GM10847 (cell line): ENCODE measurements around the gene LAX1.

Experiments used
- POLR2A ChIP-seq: IDR thresholded peaks from 2 replicates; pipeline ENCODE4 v1.6.1; 2011; ENCODE audit not compliant: insufficient read length; ENCODE audit errors: extremely low read depth

Gene LAX1, protein sequence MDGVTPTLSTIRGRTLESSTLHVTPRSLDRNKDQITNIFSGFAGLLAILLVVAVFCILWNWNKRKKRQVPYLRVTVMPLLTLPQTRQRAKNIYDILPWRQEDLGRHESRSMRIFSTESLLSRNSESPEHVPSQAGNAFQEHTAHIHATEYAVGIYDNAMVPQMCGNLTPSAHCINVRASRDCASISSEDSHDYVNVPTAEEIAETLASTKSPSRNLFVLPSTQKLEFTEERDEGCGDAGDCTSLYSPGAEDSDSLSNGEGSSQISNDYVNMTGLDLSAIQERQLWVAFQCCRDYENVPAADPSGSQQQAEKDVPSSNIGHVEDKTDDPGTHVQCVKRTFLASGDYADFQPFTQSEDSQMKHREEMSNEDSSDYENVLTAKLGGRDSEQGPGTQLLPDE

DNA sequence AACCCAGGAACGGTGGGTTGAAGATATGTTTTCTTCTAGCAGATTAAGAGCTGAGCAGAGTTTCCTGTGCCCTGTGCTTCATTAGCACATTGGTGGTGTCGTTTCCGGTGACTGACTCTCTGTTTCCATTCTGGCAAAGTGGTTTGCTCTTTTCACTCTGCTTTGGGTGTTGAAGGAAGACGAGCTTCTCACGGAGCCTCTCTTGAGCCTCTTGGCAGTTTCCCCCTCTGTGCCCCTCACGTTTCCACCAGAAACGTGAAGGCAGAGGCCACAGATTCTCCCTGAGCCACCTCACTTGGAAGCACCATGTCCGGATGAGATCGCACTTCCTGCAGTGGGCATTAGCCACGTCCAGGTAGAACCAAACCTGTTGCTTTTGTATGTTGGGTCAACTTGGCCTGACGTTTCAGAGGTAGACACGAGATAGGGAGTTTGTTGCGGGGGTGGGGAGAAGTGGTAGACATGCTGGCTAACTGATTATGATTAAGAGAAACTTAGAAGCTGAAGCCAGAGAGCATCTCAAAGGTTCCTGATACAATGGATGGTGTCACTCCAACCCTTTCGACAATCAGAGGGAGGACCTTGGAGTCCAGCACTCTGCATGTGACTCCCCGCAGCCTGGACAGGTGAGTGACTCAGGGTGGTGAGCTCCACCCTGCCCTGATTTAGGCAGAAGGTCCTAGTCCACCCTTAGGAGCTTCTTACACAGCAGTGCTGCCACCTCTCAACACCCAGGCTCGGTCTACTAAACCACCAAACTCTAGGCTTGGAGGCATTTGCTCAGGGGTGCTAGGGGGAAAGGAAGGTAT, at the start of gene LAX1:
TSS of gene LAX1 (plus strand) at position 155 of the 809 bp plus-strand sequence. CDS start at position 538, 383 bp downstream.
- no peak for TF ChIP-seq POLR2A

- no peak for TF ChIP-seq POLR2A
Measured at GRCh38 chr1:203717120-203717519, 47.9 kb upstream of the LAX1 start.

DNA sequence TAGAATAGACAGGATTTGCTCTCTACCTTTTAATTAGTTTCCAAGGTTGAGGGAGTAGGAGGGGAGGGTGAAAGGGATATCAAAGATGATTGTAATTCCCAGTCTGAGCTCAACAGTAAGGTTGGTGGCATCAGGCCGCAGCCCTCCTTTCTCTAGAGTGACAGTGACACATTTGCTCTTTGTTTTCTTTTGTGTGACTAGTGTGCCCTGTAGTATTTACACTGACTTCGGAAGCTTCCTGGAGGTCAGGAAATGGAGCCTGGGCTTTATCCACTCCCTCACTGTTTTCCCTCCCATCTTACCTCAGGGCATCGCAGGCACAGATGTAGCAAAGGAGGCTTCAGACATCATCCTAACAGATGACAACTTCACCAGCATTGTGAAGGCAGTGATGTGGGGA, 44.7 kb upstream of the LAX1 start:
- no peak for TF ChIP-seq POLR2A

DNA sequence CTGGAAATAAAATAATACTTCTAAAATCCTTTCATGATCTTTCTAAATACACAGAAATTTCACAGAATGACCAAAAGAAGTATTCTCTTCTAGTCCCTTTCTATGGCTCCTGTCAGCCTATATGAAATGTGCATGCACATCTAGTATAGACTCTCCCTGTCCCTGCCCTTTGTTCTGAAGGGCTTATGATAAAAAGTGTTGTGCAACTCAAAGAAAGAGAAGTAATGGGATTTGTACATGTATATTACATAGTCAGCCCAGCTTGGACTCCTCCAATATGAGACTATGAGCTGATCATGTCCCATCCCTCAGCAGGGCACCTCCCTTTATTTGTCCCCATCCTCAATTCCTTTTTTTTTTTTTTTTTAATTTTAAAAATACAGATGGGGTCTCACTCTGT, 42.1 kb upstream of the LAX1 start:
- no peak for TF ChIP-seq POLR2A

- TF ChIP-seq POLR2A: no peak
Measured at GRCh38 chr1:203726417-203726867, 38.5 kb upstream of the LAX1 start.

DNA sequence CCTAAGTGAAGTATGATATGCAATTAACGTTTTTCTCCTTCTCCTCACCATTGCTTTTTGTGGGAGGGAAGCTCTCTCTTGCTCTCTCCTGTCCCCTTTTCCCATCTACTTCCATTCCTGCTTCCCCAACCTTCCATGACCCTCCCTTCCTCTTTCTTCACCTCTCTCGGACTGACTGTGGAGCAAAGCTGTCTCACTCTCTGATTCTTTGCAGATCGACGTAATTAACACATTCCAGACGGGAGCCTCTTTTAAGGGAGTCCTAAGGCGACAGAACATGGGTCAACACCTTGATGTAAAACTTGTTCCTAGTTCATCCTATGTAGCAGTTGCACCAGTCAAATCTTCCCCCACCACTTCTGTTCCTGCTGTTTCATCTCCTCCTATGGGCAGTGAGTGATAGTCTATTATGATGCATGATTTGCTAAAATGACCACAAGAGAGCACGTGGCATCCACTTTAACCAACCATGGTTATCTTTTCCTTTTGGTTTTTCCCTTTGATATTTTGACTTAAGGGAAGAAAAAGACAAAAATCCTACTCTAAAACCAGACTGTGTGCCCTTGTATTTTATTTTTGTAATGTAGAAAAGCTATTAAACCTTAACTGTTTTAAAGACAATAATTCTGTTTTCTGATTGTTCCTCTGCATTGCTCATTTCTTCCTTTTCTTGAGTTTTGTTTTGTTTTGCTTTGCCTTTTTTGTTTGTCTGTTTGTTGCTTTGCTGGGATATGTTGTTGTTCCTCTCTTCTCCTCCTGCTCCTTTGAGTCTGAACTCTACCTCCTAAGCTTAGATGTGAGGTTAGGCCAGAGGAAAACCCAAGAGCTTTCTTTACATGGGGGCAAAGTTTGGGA, 31.7 kb upstream of the LAX1 start:
- no peak for TF ChIP-seq POLR2A

- no peak for TF ChIP-seq POLR2A
Measured at GRCh38 chr1:203742436-203742835, 22.5 kb upstream of the LAX1 start.

GRCh38 chr1:203743091-203743571, 21.9 kb upstream of the LAX1 start:
- no peak for TF ChIP-seq POLR2A

GRCh38 chr1:203744075-203744972, 20.7 kb upstream of the LAX1 start:
- no peak for TF ChIP-seq POLR2A

- no peak for TF ChIP-seq POLR2A
Measured at GRCh38 chr1:203746281-203746680, 18.7 kb upstream of the LAX1 start.

DNA sequence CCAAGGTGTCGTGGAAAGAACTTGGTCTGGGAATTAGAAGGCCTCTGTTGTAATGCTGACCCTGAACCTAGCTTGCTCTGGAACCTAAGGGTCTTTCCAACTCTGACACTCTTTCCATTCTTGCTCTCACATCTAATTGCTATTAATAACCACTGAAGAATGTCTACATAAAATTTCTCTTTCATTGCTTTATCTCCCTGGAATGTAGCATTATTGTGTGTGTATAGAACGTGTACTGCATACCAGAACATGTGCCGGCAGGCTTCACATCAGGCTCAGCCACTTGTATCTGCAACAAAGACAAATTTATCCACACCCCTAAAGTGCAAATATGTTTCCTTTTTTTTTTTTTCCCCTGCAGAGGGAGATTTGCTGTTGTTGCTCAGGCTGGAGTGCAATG, 13.9 kb upstream of the LAX1 start:
- no peak for TF ChIP-seq POLR2A

- TF ChIP-seq POLR2A: no peak
Measured at GRCh38 chr1:203754455-203754864, 10.5 kb upstream of the LAX1 start.

- no peak for TF ChIP-seq POLR2A
Measured at GRCh38 chr1:203756036-203756435, 8.9 kb upstream of the LAX1 start.

GRCh38 chr1:203760506-203760905, 4.5 kb upstream of the LAX1 start:
- no peak for TF ChIP-seq POLR2A
